Superior temporal gyrus (tissue), 1 donor: ENCODE measurements around the gene AKIRIN2.
"Not testable (repeated sequence)": the region's sequence is repeated elsewhere in the genome, so short reads cannot be mapped to it uniquely, and the experiment has no call there.

Experiments
- DNase-seq: peaks from one replicate; pipeline ENCODE4 v3.0.0-alpha.2; 2016; ENCODE audit errors: extremely low spot score

The AKIRIN2 gene

DNA sequence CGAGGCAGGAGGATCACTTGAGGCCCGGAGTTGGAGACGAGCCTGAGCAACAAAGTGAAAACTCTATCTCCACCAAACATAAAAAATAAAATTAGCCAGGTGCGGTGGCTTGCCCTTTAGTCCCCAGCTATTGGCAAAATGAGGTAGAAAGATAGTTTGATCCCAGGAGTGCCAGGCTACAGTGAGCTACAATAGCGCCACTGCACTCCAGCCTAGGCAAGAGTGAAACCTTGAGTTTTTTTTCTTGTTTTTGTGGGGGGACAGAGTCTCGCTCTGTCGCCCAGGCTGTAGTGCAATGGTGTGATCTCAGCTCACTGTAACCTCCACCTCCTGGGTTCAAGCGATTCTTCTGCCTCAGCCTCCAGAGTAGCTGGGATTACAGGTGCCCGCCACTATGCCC is 14.1 kb downstream of the AKIRIN2 start:
- not testable (repeated sequence) for DNase-seq

- no peak for DNase-seq
These were observed 14.7 kb downstream of the AKIRIN2 start for GRCh38 chr6:87687296-87687695.

GRCh38 chr6:87686636-87687205 is 15.3 kb downstream of the AKIRIN2 start:
- DNase-seq: not testable (repeated sequence)

DNA sequence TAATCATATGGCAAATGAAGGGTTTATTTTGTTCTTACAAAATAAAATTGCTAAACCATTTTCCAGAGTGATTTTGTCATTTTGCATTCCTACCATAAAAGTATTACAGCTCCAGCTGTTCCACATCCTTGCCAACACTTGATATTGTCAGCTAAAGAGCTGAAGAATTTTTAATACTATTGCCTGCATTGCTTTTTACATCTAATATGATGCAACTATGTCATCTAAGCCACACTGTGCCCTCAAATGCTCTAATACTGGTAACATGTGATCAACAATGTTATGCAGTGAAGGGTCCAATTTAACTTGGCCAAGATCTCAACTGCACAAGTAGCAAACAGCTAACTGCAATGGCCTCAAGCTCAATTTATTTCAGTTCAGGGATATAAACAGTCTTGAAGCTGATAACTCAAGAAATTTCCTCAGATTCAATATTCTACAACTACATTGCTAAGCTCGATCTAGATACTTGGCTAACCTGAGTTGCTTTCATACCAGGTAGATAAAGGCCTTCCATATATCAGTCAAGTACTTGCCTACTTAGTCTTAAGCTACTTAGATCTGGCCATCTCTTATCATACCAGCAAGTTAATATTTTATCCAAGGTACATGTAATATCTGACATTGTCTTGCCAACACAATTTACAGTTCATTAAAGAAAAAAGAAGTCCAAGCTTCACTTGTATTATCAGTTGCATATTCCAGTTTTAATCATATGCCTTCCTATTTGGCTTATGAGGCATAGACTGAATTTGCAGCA is 17.0 kb downstream of the AKIRIN2 start:
- DNase-seq: no peak

DNA sequence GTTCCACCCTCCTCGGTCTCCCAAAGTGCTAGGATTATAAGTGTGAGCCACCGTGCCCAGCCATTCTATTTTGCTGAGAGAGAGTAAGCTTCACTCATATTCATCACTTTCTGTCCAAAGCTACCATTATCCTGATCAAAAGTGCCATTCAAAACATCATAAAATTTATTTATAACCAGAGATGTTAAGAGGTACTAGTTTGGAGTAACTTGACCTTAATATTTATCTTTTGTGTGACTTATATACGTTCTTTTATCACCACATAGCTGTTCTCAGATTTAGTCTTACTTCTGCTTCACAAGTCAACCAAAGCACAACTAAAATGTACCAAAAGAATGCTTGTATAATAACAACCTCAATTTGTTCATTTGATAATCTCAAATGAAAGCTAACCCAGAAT is 18.1 kb downstream of the AKIRIN2 start:
- no peak for DNase-seq

DNA sequence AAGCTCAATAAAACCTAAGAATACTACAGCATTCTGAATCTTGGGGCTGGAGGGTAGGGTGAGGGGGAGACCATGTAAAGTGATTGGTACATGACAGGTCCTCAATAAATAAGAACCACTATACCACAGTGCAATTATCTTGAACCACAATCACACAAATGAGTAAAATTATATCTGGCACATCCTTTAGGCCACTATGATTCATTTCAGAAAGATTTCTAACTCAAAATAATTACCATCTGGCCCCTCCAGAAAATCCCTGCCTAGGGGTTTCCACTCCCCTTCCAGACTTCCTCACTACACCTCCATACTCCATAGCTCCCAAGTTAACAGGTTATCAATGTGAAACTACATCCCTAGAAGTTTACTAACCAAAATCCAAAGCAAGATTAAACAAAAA is 19.7 kb downstream of the AKIRIN2 start:
- no peak for DNase-seq

- DNase-seq: no peak
These were observed 26.9 kb downstream of the AKIRIN2 start for GRCh38 chr6:87675004-87675681.

DNA sequence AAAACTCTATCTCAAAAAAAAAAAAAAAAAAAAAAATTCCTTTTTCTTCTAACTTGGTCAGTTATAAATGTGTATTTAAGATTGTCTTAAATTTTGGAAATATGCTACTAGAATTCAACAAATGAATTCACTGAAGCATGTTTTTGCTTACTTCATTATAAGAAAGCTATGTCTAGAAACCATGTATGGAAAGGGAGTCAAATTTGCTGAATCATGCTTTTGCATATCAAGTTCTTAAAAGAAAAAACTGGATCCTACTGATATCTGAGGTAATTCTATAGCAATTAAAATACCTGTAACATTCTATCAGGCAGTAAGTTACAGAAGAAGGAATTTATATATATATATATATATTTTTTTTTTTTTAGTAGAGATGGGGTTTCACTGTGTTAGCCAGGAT is 27.7 kb downstream of the AKIRIN2 start:
- no peak for DNase-seq

GRCh38 chr6:87673237-87673636 is 28.8 kb downstream of the AKIRIN2 start:
- DNase-seq: no peak

DNA sequence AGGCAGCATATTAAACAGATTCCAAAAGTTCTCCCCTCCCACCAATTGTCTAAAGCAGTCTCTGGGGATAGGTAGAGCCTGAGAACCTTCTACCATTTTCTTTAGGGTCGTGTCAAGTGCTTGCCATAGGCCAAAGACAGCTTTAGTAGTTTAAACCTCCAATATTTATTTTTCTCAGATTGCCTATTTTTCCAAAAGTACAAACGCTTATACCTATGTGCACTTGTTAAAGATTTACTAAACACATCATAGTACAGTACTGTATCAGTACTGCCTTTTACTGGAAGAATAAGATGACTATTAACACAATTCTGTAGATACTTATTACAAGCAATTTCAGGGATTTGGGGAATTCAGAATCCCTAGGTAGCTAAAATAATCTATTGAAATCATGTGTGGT is 29.4 kb downstream of the AKIRIN2 start:
- DNase-seq: no peak

DNA sequence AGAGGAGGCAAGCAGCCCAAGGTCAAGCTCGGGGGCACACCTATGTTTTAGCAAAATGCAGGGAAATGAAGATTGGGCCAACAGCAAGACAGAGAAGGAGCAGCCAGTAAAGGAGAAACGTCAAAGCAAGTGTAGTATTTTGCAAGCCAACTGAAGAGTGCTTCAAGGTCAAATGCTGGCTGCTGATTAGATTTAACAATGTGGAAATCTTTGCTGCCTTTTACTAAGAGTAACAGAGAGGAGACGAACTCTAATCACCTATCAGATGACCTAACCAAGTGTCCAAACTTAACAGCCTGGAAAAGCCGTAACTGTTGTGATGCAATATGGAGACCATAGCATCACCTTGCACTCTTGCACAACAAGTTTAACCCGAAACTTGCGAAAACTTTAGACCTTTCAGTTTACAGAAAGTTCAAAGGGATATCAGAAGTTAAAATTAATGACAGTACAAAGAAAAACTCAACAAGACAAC is 30.4 kb downstream of the AKIRIN2 start:
- DNase-seq: no peak

- no peak for DNase-seq
These were observed 31.3 kb downstream of the AKIRIN2 start for GRCh38 chr6:87670707-87671106.

GRCh38 chr6:87669051-87669450 is 33.0 kb downstream of the AKIRIN2 start:
- no peak for DNase-seq

- no peak for DNase-seq
These were observed 34.0 kb downstream of the AKIRIN2 start for GRCh38 chr6:87668013-87668412.

- no peak for DNase-seq
These were observed 35.0 kb downstream of the AKIRIN2 start for GRCh38 chr6:87667032-87667431.

DNA sequence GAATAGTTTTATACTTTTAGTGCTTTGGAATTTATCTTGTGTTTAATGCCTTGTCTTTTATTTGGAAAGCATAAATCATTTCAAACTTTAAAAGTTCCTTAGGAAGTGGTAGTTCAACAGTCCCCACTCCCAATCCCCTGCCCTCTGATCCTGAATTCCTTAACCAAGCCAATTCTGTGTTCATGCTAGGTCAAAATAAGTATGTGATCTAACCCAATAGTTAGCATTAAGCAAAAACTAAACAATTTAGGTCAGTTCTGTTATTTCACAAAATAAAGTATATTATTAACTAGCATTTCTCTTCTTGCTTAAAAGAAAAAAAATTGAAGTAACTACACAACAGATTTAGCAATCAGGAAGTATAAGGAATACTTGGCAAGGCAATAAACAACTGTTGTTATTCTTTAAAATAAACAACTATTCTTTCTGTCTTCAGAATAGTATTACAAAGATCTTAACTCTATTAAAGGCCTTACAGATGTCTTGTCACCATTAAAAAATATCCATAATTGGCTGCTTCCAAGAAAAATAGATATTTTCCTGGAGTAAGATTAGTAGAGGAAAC is 37.0 kb downstream of the AKIRIN2 start:
- no peak for DNase-seq

DNA sequence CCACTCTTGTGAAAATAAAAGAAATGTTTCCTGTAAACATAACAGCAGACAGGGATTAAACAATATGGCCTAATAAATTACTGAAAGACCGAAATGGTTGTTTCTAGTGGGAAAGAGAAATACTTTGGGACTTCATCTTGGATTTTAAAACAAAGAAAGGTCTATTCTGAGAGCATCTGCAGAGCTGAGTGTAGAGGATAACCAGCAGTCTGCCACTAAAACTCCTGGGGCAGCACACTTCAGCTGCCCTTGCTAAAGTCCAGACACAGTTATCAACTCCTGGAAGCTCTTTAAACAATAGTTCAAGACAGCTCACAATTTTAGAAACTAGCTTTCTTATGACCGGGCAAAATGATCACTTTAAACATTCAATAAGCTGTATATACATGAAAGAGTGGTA is 38.6 kb downstream of the AKIRIN2 start:
- no peak for DNase-seq

DNA sequence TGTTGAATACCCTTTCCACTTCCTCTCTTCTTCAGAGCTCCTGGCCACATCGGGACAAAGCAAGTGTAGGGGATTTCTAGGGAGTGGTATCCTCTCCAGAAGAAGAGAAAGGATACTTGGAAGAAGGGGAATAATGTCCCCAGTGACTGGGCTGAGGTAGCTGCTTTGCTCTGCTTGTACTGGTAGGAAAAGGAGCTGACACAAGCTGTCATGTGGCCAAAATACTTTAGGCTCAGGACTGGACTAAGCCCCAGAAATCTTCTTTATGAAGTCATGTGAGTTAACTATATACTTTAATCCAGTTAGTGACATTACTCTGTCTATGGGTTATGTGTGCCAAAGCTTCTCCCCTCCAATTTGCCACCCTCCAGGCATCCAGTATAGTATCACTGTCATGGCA is 40.5 kb downstream of the AKIRIN2 start:
- no peak for DNase-seq

DNA sequence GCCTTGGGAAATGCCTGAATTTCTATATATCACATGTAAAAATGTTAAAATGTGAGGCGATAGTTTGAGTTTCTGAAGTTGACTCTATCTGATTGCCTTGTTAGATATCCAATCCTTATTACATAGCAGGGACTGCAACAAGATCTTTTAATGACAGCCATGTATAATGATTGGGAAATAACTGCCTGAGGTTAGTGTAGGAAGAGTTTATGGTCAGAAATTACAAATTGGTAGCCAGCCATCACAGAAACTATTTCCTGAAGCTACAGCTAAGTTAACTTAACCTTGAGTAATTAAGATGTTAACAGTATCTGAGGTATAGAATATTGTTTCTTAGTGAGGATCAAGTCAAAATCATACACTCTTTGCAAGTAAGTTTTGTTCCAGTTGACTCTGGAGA is 41.0 kb downstream of the AKIRIN2 start:
- DNase-seq: no peak

DNA sequence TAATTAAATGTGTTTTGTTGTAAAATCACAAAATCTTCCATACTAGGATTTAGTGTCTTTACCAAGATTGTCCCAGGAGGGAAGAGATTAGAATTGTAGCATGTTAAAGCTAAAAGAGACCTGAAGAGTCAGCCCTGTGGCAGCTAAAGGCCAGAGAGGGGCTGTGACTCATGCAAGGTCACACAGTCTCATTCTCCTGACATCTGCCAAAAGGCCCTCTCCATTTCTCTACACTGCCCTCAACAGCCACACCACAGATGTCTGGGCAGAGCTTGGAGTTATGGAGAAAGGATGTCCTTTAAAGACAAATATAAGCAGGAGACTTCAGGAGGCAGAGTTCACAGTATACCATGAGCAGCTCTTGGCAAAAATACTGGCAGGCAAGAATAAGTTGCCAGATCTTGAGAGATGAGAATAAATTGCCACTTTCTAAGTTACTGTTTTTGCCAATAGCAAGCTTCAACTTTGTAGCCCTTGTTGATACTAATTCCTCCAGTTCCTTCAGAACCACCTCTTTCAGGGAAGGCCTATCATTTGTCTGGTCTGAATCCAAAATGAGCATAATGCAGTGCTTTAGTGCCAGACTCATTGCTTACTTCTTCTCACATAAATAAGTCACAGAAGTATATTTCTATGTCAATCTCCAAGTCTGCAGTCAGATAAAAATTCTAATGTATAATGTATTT is 41.7 kb downstream of the AKIRIN2 start:
- DNase-seq: no peak

DNA sequence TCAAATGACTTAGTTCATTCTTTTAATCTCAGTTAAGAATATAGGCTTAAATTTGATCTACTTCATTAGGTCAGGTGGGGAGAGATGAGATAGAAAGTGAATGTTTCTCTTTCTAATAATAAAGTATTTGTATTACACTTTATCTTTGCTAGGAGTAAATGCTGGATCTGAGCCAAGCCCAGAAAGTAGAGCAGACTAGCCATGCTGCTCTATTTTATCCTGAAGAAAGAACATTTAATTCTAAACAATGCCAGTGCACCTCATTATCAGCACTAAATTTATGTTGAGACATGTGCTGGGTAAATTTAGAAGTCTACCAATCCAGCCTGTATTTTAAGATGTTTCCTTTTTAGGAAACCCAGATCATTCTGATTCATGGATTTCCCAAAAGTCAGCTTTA is 43.5 kb downstream of the AKIRIN2 start:
- no peak for DNase-seq

- DNase-seq: no peak
These were observed 45.2 kb downstream of the AKIRIN2 start for GRCh38 chr6:87656857-87657256.
